Ovary (tissue), 9 donors: ENCODE measurements around the gene PRELID1. TPM values are rescaled to one million over a fixed set of nuclear protein-coding genes. Genes with fewer than 3 reads are reported as not detected.

Experiments used
- DNase-seq, 5 donors: peaks; one replicate each; pipeline ENCODE4 v3.0.0-alpha.2; 2019 to 2020
- H3K27ac ChIP-seq, 2 donors: fragments of 200-600 bp; one replicate each; pipeline versions ENCODE4 v1.5.1 to v1.8.0; 2019 to 2022
- H3K27me3 ChIP-seq: fragments of 200-600 bp; one replicate; pipeline ENCODE4 v1.8.0; 2022
- H3K36me3 ChIP-seq: fragments of 200-600 bp; sonication (generic); one replicate; pipeline ENCODE4 v1.5.1; 2019
- H3K4me1 ChIP-seq: one replicate; pipeline ENCODE4 v1.8.1; 2013; ENCODE audit warnings: mild to moderate bottlenecking, moderate library complexity; ENCODE audit not compliant: insufficient read depth
- H3K4me3 ChIP-seq: fragments of 200-600 bp; sonication (generic); one replicate; pipeline ENCODE4 v1.5.1; 2017
- H3K9me3 ChIP-seq, 2 donors: fragments of 200-600 bp in 1 of 2; sonication (generic) in 1 of 2; one replicate each; pipeline versions ENCODE4 v1.5.1 to v1.8.1; 2013 to 2019; ENCODE audit warnings: mild to moderate bottlenecking in 1 of 2, moderate library complexity in 1 of 2
- EP300 ChIP-seq: sonication (generic); formaldehyde crosslinking; IDR thresholded peaks from one replicate; pipeline ENCODE4 v1.6.1; 2017; ENCODE audit warnings: antibody characterized with exemption
- POLR2A ChIP-seq: fragments of 450-650 bp; IDR thresholded peaks from one replicate; pipeline ENCODE4 v1.6.1; 2017; ENCODE audit warnings: antibody characterized with exemption, mild to moderate bottlenecking, moderate library complexity
- WGBS, 3 donors: extraction: QIAGEN DNeasy Blood & Tissue Kit in 1 of 3; methylation state at CpG; one replicate each; pipeline versions ENCODE4 v1.1.5 to v1.1.7; 2013 to 2017; 5-methylcytosine and 5-hydroxymethylcytosine counted together
- intact Hi-C, 4 donors: fragments of 100-400 bp; cut with DNase I; formaldehyde crosslinking; loops; one replicate each; pipeline versions ENCODE4 v1.11.0 to v1.15.1; 2022 to 2023
- polyA plus RNA-seq, 2 donors: library from polyadenylated mRNA; stranded (reverse); fragments of 200-250 nt in 1 of 2; fragments of 350-450 nt in 1 of 2; fragmentation: Illumina TruSeq in 1 of 2; extraction: RNeasy Lipid Tissue Mini Kit (QIAGEN cat#74804) in 1 of 2; gene quantifications; one replicate each; pipeline ENCODE4 v1.2.3, GENCODE V29; 2013 to 2014
- total RNA-seq, 7 donors: library from RNA; depleted of rRNA in 2 of 7; stranded (reverse); fragments of >200 nt in 2 of 7; fragmentation: NEBNext Ultra II Directional in 3 of 7; extraction: Animal tissue kit (Norgen Biotek cat#: 25700) in 3 of 7; gene quantifications; one replicate each; pipeline versions ENCODE4 v1.1.0 to v1.2.4, GENCODE V29; 2016 to 2023
- TF ChIP-seq, protein P1 (sequence below), 3 donors: fragments of 450-650 bp in 2 of 3; fragments of 200-600 bp in 1 of 3; IDR thresholded peaks; one replicate each; pipeline versions ENCODE4 v1.5.1 to v1.8.0; 2016 to 2022; ENCODE audit warnings: antibody characterized with exemption in 3 of 3, mild to moderate bottlenecking in 1 of 3
- donor health status: DM: no; HTN: no; CAD: no; lungs with moderate emphysema.
- donor health status: DM: no; HTN: no; CAD: no.
- donor health status: Bipolar disorder and iron deficiency.
- donor health status: DM: yes; HTN: yes; CAD: no.
- donor health status: DM: no; HTN: no; CAD: no.
- donor health status: DM: yes; HTN: yes; CAD: no.

Gene PRELID1
- total and polyA plus RNA-seq, 9 donors, result 42.8 to 96.8 (median 74.6) TPM

DNA sequence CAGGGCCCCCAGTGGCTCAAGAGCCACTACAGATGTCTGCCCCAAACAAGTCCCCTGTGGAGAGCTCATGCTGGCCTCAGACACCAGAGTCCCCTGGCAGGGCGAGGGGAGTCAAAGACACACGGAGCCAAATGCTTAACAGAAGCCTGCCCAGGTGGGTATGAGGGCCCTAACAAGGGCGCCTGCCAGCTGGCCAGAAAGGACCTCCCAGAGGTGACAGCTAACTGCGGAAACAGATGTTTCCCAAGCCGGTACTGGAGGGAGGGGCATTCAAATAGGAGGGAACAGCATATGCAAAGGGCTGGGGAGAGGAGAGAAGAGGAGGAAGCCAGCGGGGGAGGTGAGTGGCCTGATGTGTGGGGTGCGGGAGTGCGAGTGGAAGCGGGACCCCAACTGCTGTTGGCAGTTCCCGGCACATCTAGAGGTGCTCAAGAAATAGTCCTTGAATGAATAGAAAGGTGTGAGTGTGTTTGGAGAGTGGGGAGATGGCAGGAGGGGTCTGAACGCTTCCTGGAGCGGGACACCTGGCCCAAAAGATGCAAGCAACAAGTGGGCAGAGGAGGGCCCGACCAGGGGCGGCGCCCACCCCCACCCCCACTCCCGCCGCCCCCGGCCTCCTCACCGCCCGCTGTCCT, 7.3 kb downstream of the PRELID1 start:
- TF ChIP-seq POLR2A (no peak), EP300 (no peak)
- TF ChIP-seq, protein P1, sequence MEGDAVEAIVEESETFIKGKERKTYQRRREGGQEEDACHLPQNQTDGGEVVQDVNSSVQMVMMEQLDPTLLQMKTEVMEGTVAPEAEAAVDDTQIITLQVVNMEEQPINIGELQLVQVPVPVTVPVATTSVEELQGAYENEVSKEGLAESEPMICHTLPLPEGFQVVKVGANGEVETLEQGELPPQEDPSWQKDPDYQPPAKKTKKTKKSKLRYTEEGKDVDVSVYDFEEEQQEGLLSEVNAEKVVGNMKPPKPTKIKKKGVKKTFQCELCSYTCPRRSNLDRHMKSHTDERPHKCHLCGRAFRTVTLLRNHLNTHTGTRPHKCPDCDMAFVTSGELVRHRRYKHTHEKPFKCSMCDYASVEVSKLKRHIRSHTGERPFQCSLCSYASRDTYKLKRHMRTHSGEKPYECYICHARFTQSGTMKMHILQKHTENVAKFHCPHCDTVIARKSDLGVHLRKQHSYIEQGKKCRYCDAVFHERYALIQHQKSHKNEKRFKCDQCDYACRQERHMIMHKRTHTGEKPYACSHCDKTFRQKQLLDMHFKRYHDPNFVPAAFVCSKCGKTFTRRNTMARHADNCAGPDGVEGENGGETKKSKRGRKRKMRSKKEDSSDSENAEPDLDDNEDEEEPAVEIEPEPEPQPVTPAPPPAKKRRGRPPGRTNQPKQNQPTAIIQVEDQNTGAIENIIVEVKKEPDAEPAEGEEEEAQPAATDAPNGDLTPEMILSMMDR (IDR thresholded peaks at IDR 0.05), result no peak
- H3K9me3 ChIP-seq, result no peaks in the 10 kb centered on the region
- no peak overlapping the region for H3K27ac ChIP-seq
- H3K27me3 ChIP-seq, result no peaks in the 10 kb centered on the region
- peaks cover 3% of the 10 kb centered on the region for H3K4me1 ChIP-seq
- WGBS, 3 donors, result 17 to 21% (median 18%) methylated on average over 16 to 20 of the region's 20 CpGs
- no peak overlapping the region for H3K4me3 ChIP-seq
- no peak for DNase-seq
- intact Hi-C loops, result loop anchor here in 3 of 4 donors (10.0 kb wide), 2 partner anchors 144 to 194 kb away; partner anchors contain the start of gene DOK3 (in 1 of the 3)
- H3K36me3 ChIP-seq, result no peaks in the 10 kb centered on the region

DNA sequence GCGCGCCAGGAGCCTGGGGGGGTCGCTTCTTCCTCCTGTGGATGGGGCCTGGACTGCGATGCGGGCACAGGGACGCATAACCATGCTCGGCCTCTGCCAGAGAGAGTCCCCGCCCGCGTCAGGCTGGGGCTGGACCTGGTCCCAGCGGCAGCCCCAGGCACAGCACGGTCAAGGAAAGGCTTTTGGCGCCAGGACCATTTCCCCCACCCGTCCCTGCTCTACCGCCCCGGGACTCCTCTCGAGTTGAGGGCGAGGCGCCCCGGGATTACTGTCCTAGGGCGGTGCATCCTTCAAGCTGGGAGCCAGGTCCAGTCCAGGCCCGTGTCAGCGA, 7.8 kb downstream of the PRELID1 start:
- peaks cover 3% of the 10 kb centered on the region for H3K4me1 ChIP-seq
- TF ChIP-seq EP300, result no peak
- TF ChIP-seq, protein P1 (IDR thresholded peaks at IDR 0.05), result no peak
- no peak for TF ChIP-seq POLR2A
- H3K27me3 ChIP-seq, result no peaks in the 10 kb centered on the region
- 0 to 1% (median 0%) methylated on average over 2 to 23 of the region's 23 CpGs for WGBS, 3 donors
- no peaks in the 10 kb centered on the region for H3K9me3 ChIP-seq
- peak overlapping the region; percentile 52 for H3K4me3 ChIP-seq
- peak in 4 of 5 donors; percentile 45 to 74 (median 66) for DNase-seq
- H3K36me3 ChIP-seq, result no peaks in the 10 kb centered on the region
- H3K27ac ChIP-seq, result no peak overlapping the region
- intact Hi-C loops, result loop anchor here in 3 of 4 donors (10.0 kb wide), 2 partner anchors 143 to 193 kb away; partner anchors contain the start of gene DOK3 (in 1 of the 3)

DNA sequence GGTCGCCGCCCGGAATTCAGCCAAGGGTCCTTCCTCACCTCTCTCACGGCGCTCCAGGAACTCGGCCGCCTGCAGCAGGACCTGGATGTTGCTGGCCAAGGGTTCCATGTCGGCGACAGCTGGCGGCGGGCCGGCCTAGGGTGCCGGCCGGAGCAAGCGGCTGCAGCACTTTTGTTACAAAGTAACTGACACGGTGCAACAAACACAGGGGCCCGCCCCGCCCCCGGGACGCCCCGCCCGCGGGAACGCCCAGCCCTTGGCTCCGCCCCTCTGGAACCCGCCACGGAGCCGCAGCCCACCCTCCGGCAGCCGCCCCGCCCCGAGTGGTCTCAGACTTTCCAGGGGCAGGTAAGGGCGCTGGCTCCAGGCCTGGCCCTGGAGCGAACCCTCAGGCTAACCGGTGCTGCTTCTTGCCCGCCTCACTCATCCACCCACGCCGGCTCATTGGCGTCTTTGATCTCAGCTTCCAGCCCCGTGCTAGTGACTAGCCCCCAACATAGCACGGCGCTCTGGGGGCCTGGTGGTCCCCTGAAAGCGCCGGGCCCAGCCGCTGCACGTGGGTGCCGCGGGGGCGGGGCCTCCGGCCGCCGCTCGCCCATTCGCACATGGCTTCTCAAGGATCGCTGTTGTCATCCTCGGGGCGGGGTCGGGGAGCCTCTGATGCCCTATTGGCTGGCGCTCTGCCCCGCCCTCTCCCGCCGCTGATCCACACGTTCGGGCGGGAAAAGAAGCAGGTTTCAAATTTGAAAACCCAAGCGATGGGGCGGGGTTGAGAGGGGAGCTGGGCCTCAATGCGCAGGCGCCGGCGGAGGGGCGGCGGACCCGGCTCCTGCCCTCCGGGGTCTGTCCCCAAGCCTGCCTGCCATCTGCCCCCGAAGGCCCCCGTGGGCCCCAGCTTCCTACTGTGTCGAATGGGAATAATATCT, 8.4 kb downstream of the PRELID1 start, which contains the start of gene MXD3:
TSS of gene MXD3 (minus strand) at position 176 of the 926 bp plus-strand sequence. CDS start at position 108, 68 bp downstream.
- intact Hi-C loops, result loop anchor here in 3 of 4 donors (10.0 kb wide), 2 partner anchors 143 to 193 kb away; partner anchors contain the start of gene DOK3 (in 1 of the 3)
- 1% methylated on average over 71 to 78 of the region's 78 CpGs for WGBS, 3 donors
- Histone ChIP-seq H3K4me1 (peaks cover 3% of the 10 kb centered on the region), H3K27ac (no peak within 1 kb of the TSS), H3K9me3 (no peaks in the 10 kb centered on the region), H3K36me3 (no peaks in the 10 kb centered on the region), H3K27me3 (no peaks in the 10 kb centered on the region), H3K4me3 (peak within 1 kb of the TSS; percentile 52)
- peak; percentile 95 to 98 (median 97) for DNase-seq
- no peak for TF ChIP-seq POLR2A
- no peak for TF ChIP-seq EP300
- TF ChIP-seq, protein P1 (IDR thresholded peaks at IDR 0.05), result no peak

DNA sequence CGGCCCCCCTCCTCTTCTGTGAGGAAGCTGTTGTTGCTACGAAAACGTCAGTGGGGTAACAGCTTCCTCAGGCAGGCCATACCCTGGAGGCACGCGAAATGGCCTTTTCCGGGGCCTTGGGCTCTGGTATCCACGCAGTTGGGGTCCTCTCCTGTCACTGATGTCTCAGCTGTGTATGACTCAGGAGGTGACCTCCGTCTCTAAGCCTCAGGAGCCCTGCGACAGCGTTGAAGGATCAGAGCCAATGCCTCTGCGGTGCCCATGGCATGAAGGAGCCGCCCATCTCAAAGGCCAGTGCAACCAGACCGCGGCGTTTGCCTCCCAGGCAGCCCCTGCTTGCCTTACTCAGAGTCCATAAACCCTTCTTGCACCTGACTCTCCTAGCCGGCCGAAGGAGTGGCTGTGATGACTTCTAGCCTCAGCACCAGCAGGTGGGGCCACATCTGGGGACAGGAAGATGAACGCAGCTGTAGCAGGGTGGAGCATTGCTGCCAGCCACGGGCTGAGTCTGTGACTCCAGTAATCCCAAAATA, 9.1 kb downstream of the PRELID1 start:
- DNase-seq, result peak in 1 of 5 donors; percentile 47
- Histone ChIP-seq H3K9me3 (no peaks in the 10 kb centered on the region), H3K27ac (no peak overlapping the region), H3K36me3 (no peaks in the 10 kb centered on the region), H3K4me1 (peaks cover 3% of the 10 kb centered on the region), H3K4me3 (no peak overlapping the region), H3K27me3 (no peaks in the 10 kb centered on the region)
- 13 to 19% (median 17%) methylated on average over 18 to 19 of the region's 19 CpGs for WGBS, 3 donors
- TF ChIP-seq, protein P1 (IDR thresholded peaks at IDR 0.05), result no peak
- intact Hi-C loops, result loop anchor here in 3 of 4 donors (10.0 kb wide), 2 partner anchors 142 to 192 kb away; partner anchors contain the start of gene DOK3 (in 1 of the 3)
